Ramos (cell line): ENCODE measurements around the gene KRT37.
"Not testable (repeated sequence)": the region's sequence is repeated elsewhere in the genome, so short reads cannot be mapped to it uniquely, and the experiment has no call there.

Experiments
- in situ Hi-C: fragments of 300-500 bp; cut with MboI; formaldehyde crosslinking; loops from one replicate; pipeline ENCODE4 v1.14.3; 2022; ENCODE audit warnings: low sequenced_read_pairs; ENCODE audit not compliant: unreplicated experiment

KRT37 gene

GRCh38 chr17:41381943-41382342 lies 42.4 kb downstream of the KRT37 start, which contains the start of gene KRT34:
TSS of gene KRT34 (minus strand) at chr17:41382306. CDS start at chr17:41382246, 60 bp downstream.
- in situ Hi-C loops = not testable (repeated sequence)

DNA sequence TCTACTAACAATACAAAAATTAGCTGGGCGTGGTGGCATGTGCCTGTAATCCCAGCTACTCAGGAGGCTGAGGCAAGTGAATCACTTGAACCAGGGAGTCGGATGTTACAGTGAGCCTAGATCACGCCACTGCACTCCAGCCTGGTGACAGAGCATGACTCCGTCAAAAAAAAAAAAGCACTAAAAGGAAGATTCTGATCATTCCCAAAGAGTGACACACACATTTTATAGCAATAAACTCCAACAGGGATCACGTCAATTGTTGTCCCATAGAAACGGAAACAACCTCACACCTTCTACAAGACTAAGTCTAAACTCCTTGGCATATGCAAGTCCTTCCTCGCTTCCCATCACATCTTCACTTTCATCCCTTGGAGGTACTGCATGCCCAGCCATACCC lies 44.3 kb downstream of the KRT37 start:
- in situ Hi-C loops = not testable (repeated sequence)

DNA sequence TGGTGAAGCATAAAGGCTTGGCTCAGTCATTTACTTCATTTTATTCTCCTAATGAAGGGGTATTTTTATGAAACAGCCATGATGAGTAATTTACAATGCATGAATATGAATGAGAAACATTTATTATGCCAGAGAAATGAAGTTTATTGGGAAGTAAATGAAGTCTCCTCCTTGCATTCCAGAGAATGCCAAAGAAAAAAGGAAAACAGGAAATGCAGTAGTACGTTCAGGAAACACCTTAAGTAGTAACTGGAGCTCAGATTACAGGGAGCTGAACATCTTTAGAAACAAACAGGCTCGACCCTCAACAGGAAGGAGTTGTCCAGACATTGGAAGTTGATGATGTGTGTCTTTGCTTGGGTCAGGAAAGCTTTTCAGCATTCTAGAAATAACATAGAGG lies 46.8 kb downstream of the KRT37 start:
- in situ Hi-C loops = no loop called here
